Upper lobe of left lung (tissue), 4 donors: Measurements from ENCODE around the gene C5orf63.
"Not testable (repeated sequence)": the region's sequence is repeated elsewhere in the genome, so short reads cannot be mapped to it uniquely, and the experiment has no call there.

Experiments
- CTCF ChIP-seq, 6 experiments: fragments of 450-650 bp in 4 of 6; fragments of 200-600 bp in 2 of 6; sonication (generic) in 2 of 6; IDR thresholded peaks; one replicate each; pipeline ENCODE4 v1.5.1; 2016 to 2019; ENCODE audit warnings: antibody characterized with exemption in 6 of 6
- POLR2A ChIP-seq, 4 donors: fragments of 450-650 bp; IDR thresholded peaks; one replicate each; pipeline ENCODE4 v1.5.1; 2016 to 2017; ENCODE audit warnings: antibody characterized with exemption in 4 of 4, mild to moderate bottlenecking in 2 of 4

GRCh38 chr5:127023552-127024191 lies 49.6 kb downstream of the C5orf63 start:
- not testable (repeated sequence) for TF ChIP-seq CTCF, POLR2A (IDR thresholded peaks at IDR 0.05)
